Measurements from ENCODE around the gene HES1. TPM values are rescaled to one million over a fixed set of nuclear protein-coding genes. Genes with fewer than 3 reads are reported as not detected.
A peak's percentile ranks its signal among the peaks of the same experiment; 100 is the strongest.

HES1 gene
- total and polyA plus RNA-seq, 7 donors, result 17.4 to 47.4 (median 28.4) TPM

DNA sequence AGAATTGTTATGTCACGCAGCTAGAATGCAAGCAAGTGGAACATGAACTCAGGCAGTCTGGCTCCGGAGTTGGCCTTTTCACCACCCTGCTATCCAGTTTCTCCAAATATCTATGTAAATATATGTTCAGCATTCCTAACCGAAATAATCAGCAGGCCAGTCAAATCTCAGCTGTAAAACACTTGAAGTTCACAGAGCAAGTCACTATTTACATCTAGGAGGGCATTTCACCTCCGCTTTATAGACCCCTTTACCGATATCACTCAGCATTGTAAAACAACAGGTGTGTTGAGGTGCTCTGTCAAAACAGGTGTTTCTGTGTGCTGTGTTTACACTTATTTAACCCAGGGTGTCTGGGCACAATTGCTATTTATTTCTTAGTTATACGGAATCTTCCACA lies 12.2 kb upstream of the HES1 start:
- Histone ChIP-seq H3K27me3 (no peaks in the 10 kb centered on the region), H3K27ac (no peak overlapping the region), H3K4me1 (no peaks in the 10 kb centered on the region), H3K9me3 (no peaks in the 10 kb centered on the region), H3K36me3 (no peaks in the 10 kb centered on the region), H3K4me3 (no peak overlapping the region)
- no peak for TF ChIP-seq POLR2AphosphoS5 (IDR thresholded peaks at IDR 0.05)
- TF ChIP-seq, protein P1, sequence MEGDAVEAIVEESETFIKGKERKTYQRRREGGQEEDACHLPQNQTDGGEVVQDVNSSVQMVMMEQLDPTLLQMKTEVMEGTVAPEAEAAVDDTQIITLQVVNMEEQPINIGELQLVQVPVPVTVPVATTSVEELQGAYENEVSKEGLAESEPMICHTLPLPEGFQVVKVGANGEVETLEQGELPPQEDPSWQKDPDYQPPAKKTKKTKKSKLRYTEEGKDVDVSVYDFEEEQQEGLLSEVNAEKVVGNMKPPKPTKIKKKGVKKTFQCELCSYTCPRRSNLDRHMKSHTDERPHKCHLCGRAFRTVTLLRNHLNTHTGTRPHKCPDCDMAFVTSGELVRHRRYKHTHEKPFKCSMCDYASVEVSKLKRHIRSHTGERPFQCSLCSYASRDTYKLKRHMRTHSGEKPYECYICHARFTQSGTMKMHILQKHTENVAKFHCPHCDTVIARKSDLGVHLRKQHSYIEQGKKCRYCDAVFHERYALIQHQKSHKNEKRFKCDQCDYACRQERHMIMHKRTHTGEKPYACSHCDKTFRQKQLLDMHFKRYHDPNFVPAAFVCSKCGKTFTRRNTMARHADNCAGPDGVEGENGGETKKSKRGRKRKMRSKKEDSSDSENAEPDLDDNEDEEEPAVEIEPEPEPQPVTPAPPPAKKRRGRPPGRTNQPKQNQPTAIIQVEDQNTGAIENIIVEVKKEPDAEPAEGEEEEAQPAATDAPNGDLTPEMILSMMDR (IDR thresholded peaks at IDR 0.05), result no peak
- no peak for TF ChIP-seq POLR2A (IDR thresholded peaks at IDR 0.05)
- no peak for TF ChIP-seq EP300 (IDR thresholded peaks at IDR 0.05)
- intact Hi-C loops (cut with DNase I), result no loop called here
- no peak for DNase-seq
- 16 to 63% methylated on average over 6 of the region's 6 CpGs for WGBS, 2 donors

DNA sequence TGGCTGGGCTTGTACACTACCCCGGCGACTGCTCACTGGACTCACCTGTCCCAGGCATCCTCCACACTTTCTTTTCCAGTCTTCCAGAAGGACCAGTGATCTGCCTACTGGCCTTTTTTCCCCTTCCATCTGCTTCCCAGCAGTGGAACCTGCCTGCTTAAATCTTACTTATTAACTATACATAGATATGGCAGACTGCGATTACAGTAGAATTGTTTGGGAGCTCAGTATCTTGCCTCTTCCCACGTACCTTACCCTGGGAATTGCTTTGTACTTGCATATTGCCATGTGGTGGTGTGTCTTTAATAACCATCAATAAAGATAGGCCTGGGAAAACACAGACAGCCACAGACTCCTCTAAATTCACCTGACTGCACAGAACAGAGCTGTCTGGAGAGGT lies 11.8 kb upstream of the HES1 start:
- 17 to 83% methylated on average over 4 of the region's 4 CpGs for WGBS, 2 donors
- DNase-seq, result peak; percentile 11

DNA sequence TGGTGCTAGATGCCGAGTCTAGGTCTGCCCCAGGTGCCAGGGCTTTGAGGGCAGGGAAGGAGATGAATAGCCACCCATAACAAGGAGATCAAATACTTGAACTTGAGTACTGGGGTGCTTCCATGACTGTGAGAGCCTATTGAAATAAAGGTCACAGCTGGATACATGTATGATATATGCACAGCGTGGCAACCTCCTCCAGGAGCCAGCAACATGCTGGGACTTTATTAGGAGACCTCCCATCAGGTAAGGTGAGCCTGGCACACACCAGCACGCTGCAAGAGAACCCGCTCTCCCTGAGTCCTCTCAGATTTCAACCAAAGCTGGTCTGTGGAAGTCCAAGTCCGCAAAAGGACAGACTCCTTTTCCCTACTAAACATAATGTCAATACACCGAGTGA lies 10.5 kb upstream of the HES1 start:
- DNase-seq, result peak; percentile 15
- Histone ChIP-seq H3K27me3 (no peaks in the 10 kb centered on the region), H3K4me1 (peaks cover 0 to 15% (median 11%) of the 10 kb centered on the region in 4 donors), H3K36me3 (no peaks in the 10 kb centered on the region), H3K9me3 (no peaks in the 10 kb centered on the region), H3K4me3 (no peak overlapping the region), H3K27ac (no peak overlapping the region)
- intact Hi-C loops (cut with DNase I), result no loop called here
- TF ChIP-seq POLR2AphosphoS5 (IDR thresholded peaks at IDR 0.05) (no peak), EP300 (IDR thresholded peaks at IDR 0.05) (no peak), POLR2A (IDR thresholded peaks at IDR 0.05) (no peak)
- TF ChIP-seq, protein P1 (IDR thresholded peaks at IDR 0.05), result no peak
- WGBS, 2 donors, result 81 to 91% methylated on average over 6 of the region's 6 CpGs

More for the DNA sequence above, 11.8 kb upstream of the HES1 start:
- intact Hi-C loops (cut with DNase I), result no loop called here
- peaks cover 0 to 3% (median 0%) of the 10 kb centered on the region in 4 donors for H3K4me1 ChIP-seq
- H3K27ac ChIP-seq, result no peak overlapping the region
- no peaks in the 10 kb centered on the region for H3K27me3 ChIP-seq
- H3K9me3 ChIP-seq, result no peaks in the 10 kb centered on the region
- no peaks in the 10 kb centered on the region for H3K36me3 ChIP-seq
- H3K4me3 ChIP-seq, result no peak overlapping the region
- no peak for TF ChIP-seq POLR2A (IDR thresholded peaks at IDR 0.05)
- TF ChIP-seq, protein P1 (IDR thresholded peaks at IDR 0.05), result no peak
- no peak for TF ChIP-seq POLR2AphosphoS5 (IDR thresholded peaks at IDR 0.05)
- no peak for TF ChIP-seq EP300 (IDR thresholded peaks at IDR 0.05)

- intact Hi-C loops (cut with DNase I), result no loop called here
- TF ChIP-seq, protein P1 (IDR thresholded peaks at IDR 0.05), result no peak
- TF ChIP-seq POLR2AphosphoS5 (IDR thresholded peaks at IDR 0.05) (no peak), EP300 (IDR thresholded peaks at IDR 0.05) (no peak), POLR2A (IDR thresholded peaks at IDR 0.05) (no peak)
- peaks cover 0 to 27% (median 23%) of the 10 kb centered on the region in 4 donors for H3K4me1 ChIP-seq
Measured at GRCh38 chr3:194126790-194127189, 9.2 kb upstream of the HES1 start.

More at GRCh38 chr3:194126790-194127189, 9.2 kb upstream of the HES1 start:
- Histone ChIP-seq H3K4me3 (no peak overlapping the region), H3K9me3 (no peaks in the 10 kb centered on the region), H3K36me3 (no peaks in the 10 kb centered on the region), H3K27ac (no peak overlapping the region), H3K27me3 (no peaks in the 10 kb centered on the region)
- WGBS, 2 donors, result 92 to 93% methylated on average over 9 of the region's 9 CpGs
- no peak for DNase-seq

Measured in sigmoid colon (tissue), 7 donors.